B cell (primary cell): ENCODE data around the gene GADL1. TPM values are rescaled to one million over a fixed set of nuclear protein-coding genes. Genes with fewer than 3 reads are reported as not detected.

Experiments
- ATAC-seq: fragments of 200-7000 bp; cut with Tn5 transposase; one replicate; pipeline ENCODE4 v1.10.0; 2021; ENCODE audit warnings: low read depth, mild to moderate bottlenecking, moderate number of reproducible peaks, moderate library complexity
- CTCF ChIA-PET: fragments of 350-600 bp; sonication (Branson Sonifier 250); formaldehyde crosslinking; loops from one replicate; lab custom pipeline; 2021; ENCODE audit warnings: antibody characterized with exemption, inconsistent platforms; lab: Charles Lee
- POLR2A ChIA-PET: fragments of 350-600 bp; sonication (Branson Sonifier 250); formaldehyde crosslinking; loops from one replicate; lab custom pipeline; 2021; ENCODE audit warnings: antibody characterized with exemption; lab: Charles Lee
- DNase-seq: peaks from one replicate; pipeline ENCODE4 v3.0.0; 2013
- H2AFZ ChIP-seq: 2 replicates; pipeline ENCODE4 v1.6.1; 2012; ENCODE audit warnings: mild to moderate bottlenecking, low read depth, low read length; ENCODE audit not compliant: insufficient read depth, poor library complexity, severe bottlenecking
- H3K27ac ChIP-seq, 2 donors: 1 replicate in 1 of 2; 2 replicates in 1 of 2; pipeline ENCODE4 v1.5.1; 2012 to 2013; ENCODE audit warnings: low read length in 2 of 2, mild to moderate bottlenecking in 2 of 2, moderate library complexity in 1 of 2
- H3K27me3 ChIP-seq, 4 experiments: fragments of 200-600 bp in 1 of 4; sonication (generic) in 1 of 4; replicated peaks in 1 of 4; 1 replicate in 2 of 4; 2 replicates in 2 of 4; pipeline versions ENCODE4 v1.6.1 to v1.7.0; 2013 to 2016; ENCODE audit warnings: low read length in 3 of 4, mild to moderate bottlenecking in 2 of 4, mixed read lengths in 1 of 4, moderate library complexity in 1 of 4; ENCODE audit not compliant: insufficient read depth in 4 of 4, control insufficient read depth in 3 of 4; ENCODE audit errors: control extremely low read depth in 1 of 4
- H3K36me3 ChIP-seq, 2 experiments: replicated peaks in 1 of 2; 1 replicate in 1 of 2; 2 replicates in 1 of 2; pipeline versions ENCODE4 v1.6.1 to v1.7.1; 2013; ENCODE audit warnings: low read length in 1 of 2; ENCODE audit not compliant: insufficient read depth in 2 of 2, control insufficient read depth in 1 of 2; ENCODE audit errors: control extremely low read depth in 1 of 2, extremely low read depth in 1 of 2
- H3K4me1 ChIP-seq, 2 donors: fragments of 200-600 bp in 1 of 2; sonication (generic) in 1 of 2; 1 replicate in 1 of 2; 2 replicates in 1 of 2; pipeline versions ENCODE4 v1.5.1 to v1.6.1; 2013 to 2017; ENCODE audit warnings: low read length in 2 of 2; ENCODE audit not compliant: control insufficient read depth in 2 of 2, insufficient read depth in 2 of 2
- H3K4me2 ChIP-seq: replicated peaks from 2 replicates; pipeline ENCODE3; 2012; ENCODE audit warnings: mild to moderate bottlenecking, low read depth, low read length; ENCODE audit not compliant: poor library complexity, severe bottlenecking
- H3K4me3 ChIP-seq, 5 experiments: fragments of 200-600 bp in 1 of 5; sonication (generic) in 1 of 5; 1 replicate in 3 of 5; 2 replicates in 2 of 5; pipeline versions ENCODE4 v1.5.1 to v1.7.0; 2011 to 2016; ENCODE audit warnings: low read length in 4 of 5, mild to moderate bottlenecking in 4 of 5, low read depth in 2 of 5, control low read depth in 1 of 5, moderate library complexity in 1 of 5; ENCODE audit not compliant: insufficient read depth in 1 of 5; ENCODE audit errors: control extremely low read depth in 1 of 5, extremely low read depth in 1 of 5
- H3K79me2 ChIP-seq: fragments of 200-600 bp; sonication (generic); one replicate; pipeline ENCODE4 v1.6.0; 2016; ENCODE audit warnings: low read length; ENCODE audit not compliant: control insufficient read depth, insufficient read depth
- H3K9ac ChIP-seq: fragments of 200-600 bp; sonication (generic); 2 replicates; pipeline ENCODE4 v1.6.1; 2017; ENCODE audit warnings: mild to moderate bottlenecking, low read length, moderate library complexity
- H3K9me3 ChIP-seq, 3 donors: one replicate each; pipeline versions ENCODE4 v1.6.1 to v1.7.1; 2013; ENCODE audit warnings: low read length in 2 of 3; ENCODE audit not compliant: control insufficient read depth in 2 of 3, insufficient read depth in 1 of 3; ENCODE audit errors: control extremely low read depth in 1 of 3
- H4K20me1 ChIP-seq: 2 replicates; pipeline ENCODE4 v1.6.0; 2012; ENCODE audit warnings: mild to moderate bottlenecking, low read length; ENCODE audit not compliant: insufficient read depth, control insufficient read depth, poor library complexity, severe bottlenecking
- H3K27ac Mint-ChIP-seq: one replicate; pipeline ENCODE4 v1.8.0; 2021; ENCODE audit warnings: mixed read lengths
- H3K27me3 Mint-ChIP-seq: one replicate; pipeline ENCODE4 v1.8.0; 2021; ENCODE audit warnings: mixed read lengths
- H3K4me1 Mint-ChIP-seq: one replicate; pipeline ENCODE4 v1.8.0; 2021; ENCODE audit warnings: mixed read lengths
- H3K4me3 Mint-ChIP-seq: one replicate; pipeline ENCODE4 v1.8.0; 2021; ENCODE audit warnings: mixed read lengths
- H3K9me3 Mint-ChIP-seq: one replicate; pipeline ENCODE4 v1.8.0; 2022; ENCODE audit warnings: mixed read lengths; ENCODE audit not compliant: insufficient read depth
- CTCF ChIP-seq: fragments of 200-600 bp; IDR thresholded peaks from one replicate; pipeline ENCODE4 v1.8.0; 2022; ENCODE audit warnings: antibody characterized with exemption, mild to moderate bottlenecking
- EZH2 ChIP-seq: IDR thresholded peaks from 2 replicates; pipeline ENCODE4 v1.6.1; 2012; ENCODE audit warnings: borderline replicate concordance, low read depth, mild to moderate bottlenecking, moderate library complexity, low read length; ENCODE audit not compliant: insufficient read depth, poor library complexity, severe bottlenecking
- WGBS: methylation state at CpG from one replicate; pipeline ENCODE4 v1.1.5; 2013; ENCODE audit warnings: missing lambda C conversion rate; ENCODE audit not compliant: insufficient coverage; 5-methylcytosine and 5-hydroxymethylcytosine counted together
- intact Hi-C: fragments of 100-400 bp; cut with micrococcal nuclease; formaldehyde crosslinking; loops from one replicate; pipeline ENCODE4 v1.10.0; 2022
- polyA plus RNA-seq: library from polyadenylated mRNA; depleted of rRNA; stranded (reverse); fragments of >200 nt; gene quantifications from 2 replicates; pipeline ENCODE4 v1.2.3, GENCODE V29; 2012
- total RNA-seq, 2 donors: library from RNA; stranded (reverse); fragments of 120-200 nt in 1 of 2; gene quantifications; 1 replicate in 1 of 2; 2 replicates in 1 of 2; pipeline versions ENCODE4 v1.2.3 to v1.2.4, GENCODE V29; 2013 to 2022

GADL1 gene
- total and polyA plus RNA-seq, 2 donors (not counting 1 experiment from before 2014, with no cell fraction given): not detected

DNA sequence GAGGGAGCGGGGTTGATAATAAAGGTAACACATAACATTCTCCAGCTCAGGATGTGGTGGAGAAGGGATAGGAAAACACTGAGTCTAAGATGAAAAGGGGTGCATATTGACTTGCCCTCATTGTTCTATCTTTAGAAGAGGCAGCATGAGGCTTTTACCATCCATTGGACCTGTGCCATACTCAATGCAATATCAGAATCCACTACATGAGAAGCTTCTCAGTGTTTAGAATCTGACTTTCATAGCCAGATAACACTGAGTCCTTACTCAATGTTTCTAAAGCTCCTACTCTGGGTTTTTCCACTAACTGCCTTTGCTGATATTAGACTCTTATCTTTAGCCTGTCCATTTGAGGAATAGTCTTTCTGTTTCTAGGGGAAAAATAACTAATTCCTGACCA, 24.3 kb upstream of the GADL1 start:
- Mint-ChIP-seq H3K4me1 (no peaks in the 10 kb centered on the region), H3K9me3 (peaks cover 3% of the 10 kb centered on the region), H3K27ac (no peak overlapping the region), H3K27me3 (peaks cover 14% of the 10 kb centered on the region), H3K4me3 (no peak overlapping the region)
- Histone ChIP-seq H3K27me3 (no peaks in the 10 kb centered on the region), H3K36me3 (no peaks in the 10 kb centered on the region), H3K4me2 (no peak overlapping the region), H2AFZ (no peak overlapping the region), H3K27ac (no peak overlapping the region), H3K9ac (no peak overlapping the region), H3K9me3 (peaks cover 0 to 10% (median 1%) of the 10 kb centered on the region in 3 donors), H4K20me1 (no peaks in the 10 kb centered on the region), H3K4me1 (no peaks in the 10 kb centered on the region), H3K4me3 (no peak overlapping the region), H3K79me2 (no peaks in the 10 kb centered on the region)
- intact Hi-C loops: no loop called here
- POLR2A ChIA-PET: no interaction called here
- CTCF ChIA-PET: no interaction called here
- no peak for DNase-seq
- no peak for ATAC-seq
- WGBS: no CpG with 5 or more reads among the region's 1 CpG
- TF ChIP-seq EZH2 (no peak), CTCF (no peak)

DNA sequence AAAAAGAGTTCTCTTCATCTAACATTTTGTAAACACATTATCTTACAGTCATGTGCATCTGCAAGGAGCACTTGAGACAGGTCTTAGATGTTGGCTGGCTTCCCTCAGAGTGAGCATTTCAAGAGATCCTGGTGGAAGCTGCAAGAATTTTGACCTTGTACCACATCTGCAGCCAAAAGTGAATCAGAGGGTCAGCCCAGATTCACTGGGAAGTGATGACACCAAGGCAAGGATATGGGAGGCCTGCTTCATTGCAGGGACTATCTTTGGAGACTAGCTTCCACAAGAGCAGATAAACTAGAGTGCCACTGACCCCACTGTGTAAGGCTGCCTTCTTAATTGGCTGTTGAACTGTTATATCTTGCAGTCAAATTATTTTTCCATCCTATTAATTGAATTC, 21.3 kb upstream of the GADL1 start:
- Histone ChIP-seq H3K79me2 (no peaks in the 10 kb centered on the region), H3K4me1 (no peaks in the 10 kb centered on the region), H3K4me2 (no peak overlapping the region), H2AFZ (no peak overlapping the region), H3K4me3 (no peak overlapping the region), H3K27me3 (no peaks in the 10 kb centered on the region), H3K27ac (no peak overlapping the region), H3K9ac (no peak overlapping the region), H3K9me3 (peaks cover 0 to 7% (median 1%) of the 10 kb centered on the region in 3 donors), H4K20me1 (no peaks in the 10 kb centered on the region), H3K36me3 (no peaks in the 10 kb centered on the region)
- ATAC-seq: no peak
- TF ChIP-seq CTCF (no peak), EZH2 (no peak)
- Mint-ChIP-seq H3K4me1 (no peaks in the 10 kb centered on the region), H3K27me3 (peaks cover 14% of the 10 kb centered on the region), H3K27ac (no peak overlapping the region), H3K4me3 (no peak overlapping the region), H3K9me3 (no peaks in the 10 kb centered on the region)
- ChIA-PET CTCF (no interaction called here), POLR2A (no interaction called here)
- DNase-seq: no peak
- intact Hi-C loops: no loop called here
